Measurements from ENCODE around the gene ERF. TPM values are rescaled to one million over a fixed set of nuclear protein-coding genes. Genes with fewer than 3 reads are reported as not detected.
A peak's percentile ranks its signal among the peaks of the same experiment; 100 is the strongest.

ERF gene
- total and polyA plus RNA-seq, 2 of the 8 experiments (the other 6 are each of a cell fraction or from before 2014, with no cell fraction given): 43.7 to 62.7 TPM

GRCh38 chr19:42279902-42280814 lies 25.2 kb upstream of the ERF start (continued):
- TF ChIP-seq USF2 (IDR thresholded peaks at IDR 0.05; ENCODE audit: low read length) (no peak), ATF2 (IDR thresholded peaks at IDR 0.05; ENCODE audit: low read length) (0 out of 2 replicates have a peak, but pooled peaks have one; percentile 46), CHD1 (IDR thresholded peaks at IDR 0.05; ENCODE audit: low read depth, low read length) (no peak), CBX8 (IDR thresholded peaks at IDR 0.05; ENCODE audit: borderline replicate concordance, low read depth, low read length) (no peak), TCF12 (IDR thresholded peaks at IDR 0.05; ENCODE audit: low read depth, low read length) (no peak), SUZ12 (IDR thresholded peaks at IDR 0.05; ENCODE audit: low read length) (no peak), EGR1 (IDR thresholded peaks at IDR 0.05; ENCODE audit: borderline replicate concordance, low read depth, low read length) (no peak), KDM5A (IDR thresholded peaks at IDR 0.05; ENCODE audit: low read length) (no peak), CTCF (IDR thresholded peaks at IDR 0.05; ENCODE audit: control extremely low read depth in 1 of 3, insufficient read depth in 1 of 3, low read depth in 1 of 3, low read length in 3 of 3) (peak; percentile 91 to 94 (median 93)), GABPA (IDR thresholded peaks at IDR 0.05; ENCODE audit: borderline replicate concordance, insufficient read depth, low read length) (no peak), NRF1 (IDR thresholded peaks at IDR 0.05; ENCODE audit: low read depth, low read length) (peak; percentile 85), TAF1 (IDR thresholded peaks at IDR 0.05; ENCODE audit: low read depth, low read length) (0 out of 2 replicates have a peak, but pooled peaks have one; percentile 54), HDAC2 (IDR thresholded peaks at IDR 0.05; ENCODE audit: borderline replicate concordance in 1 of 2, low read depth in 2 of 2, low read length in 2 of 2) (peak in 1 of 2 experiments; percentile 92; a peak in 2 of 4 replicates), BCL11A (IDR thresholded peaks at IDR 0.05; ENCODE audit: low read depth in 2 of 2, low read length in 2 of 2) (no peak), SP2 (IDR thresholded peaks at IDR 0.05; ENCODE audit: low read length) (no peak), POLR2A (IDR thresholded peaks at IDR 0.05; ENCODE audit: control extremely low read depth in 1 of 2, low read depth in 2 of 2, low read length in 2 of 2) (peak in 1 of 2 experiments; percentile 56; a peak in 2 of 3 replicates), MAFK (IDR thresholded peaks at IDR 0.05; ENCODE audit: low read depth, low read length) (no peak), CTBP2 (IDR thresholded peaks at IDR 0.05; ENCODE audit: borderline replicate concordance, insufficient read depth, insufficient read length, low read length) (no peak)
